T-cell (primary cell): ENCODE data around the gene DPM1. TPM values are rescaled to one million over a fixed set of nuclear protein-coding genes. Genes with fewer than 3 reads are reported as not detected.
A peak's percentile ranks its signal among the peaks of the same experiment; 100 is the strongest.

Source experiments
- ATAC-seq, 4 experiments: fragments of 200-7000 bp in 3 of 4; fragments of 150-1000 bp in 1 of 4; cut with Tn5 transposase; replicated peaks in 1 of 4; 1 replicate in 3 of 4; 2 replicates in 1 of 4; pipeline ENCODE4 v1.10.0; 2021; ENCODE audit warnings: moderate library complexity in 3 of 4, mild to moderate bottlenecking in 2 of 4, moderate number of reproducible peaks in 1 of 4
- CTCF ChIA-PET, 2 donors: fragments of 300-600 bp; sonication (Branson Sonifier 250); formaldehyde crosslinking; loops; one replicate each; lab custom pipeline; 2022; ENCODE audit warnings: antibody characterized with exemption in 2 of 2; lab: Charles Lee
- POLR2A ChIA-PET, 2 donors: fragments of 300-600 bp; sonication (Branson Sonifier 250); formaldehyde crosslinking; loops; one replicate each; lab custom pipeline; 2022; ENCODE audit warnings: antibody characterized with exemption in 2 of 2; lab: Charles Lee
- DNase-seq, 35 experiments: peaks; one replicate each; pipeline versions ENCODE4 v3.0.0 to v3.0.0-alpha.2; 2013 to 2023
- H3K27ac ChIP-seq: one replicate; pipeline ENCODE4 v1.5.1; 2013; ENCODE audit warnings: low read length
- H3K27me3 ChIP-seq, 2 experiments: replicated peaks in 1 of 2; 1 replicate in 1 of 2; 2 replicates in 1 of 2; pipeline versions ENCODE4 v1.6.1 to v1.7.0; 2013; ENCODE audit warnings: low read length in 1 of 2, mixed read lengths in 1 of 2; ENCODE audit not compliant: control insufficient read depth in 2 of 2, insufficient read depth in 2 of 2; ENCODE audit errors: extremely low read depth in 1 of 2
- H3K36me3 ChIP-seq, 2 donors: 1 replicate in 1 of 2; 2 replicates in 1 of 2; pipeline versions ENCODE4 v1.6.1 to v1.7.0; 2013; ENCODE audit warnings: low read length in 1 of 2; ENCODE audit not compliant: control insufficient read depth in 2 of 2, insufficient read depth in 1 of 2; ENCODE audit errors: extremely low read depth in 1 of 2
- H3K4me1 ChIP-seq, 2 experiments: 1 replicate in 1 of 2; 2 replicates in 1 of 2; pipeline versions ENCODE4 v1.6.1 to v1.7.0; 2013; ENCODE audit warnings: low read length in 2 of 2, mixed read lengths in 1 of 2; ENCODE audit not compliant: insufficient read depth in 2 of 2, control insufficient read depth in 1 of 2; ENCODE audit errors: extremely low read depth in 1 of 2
- H3K4me3 ChIP-seq, 2 donors: 1 replicate in 1 of 2; 2 replicates in 1 of 2; pipeline versions ENCODE4 v1.5.1 to v1.7.0; 2013; ENCODE audit warnings: mild to moderate bottlenecking in 2 of 2, low read length in 1 of 2, moderate library complexity in 1 of 2; ENCODE audit not compliant: control insufficient read depth in 1 of 2; ENCODE audit errors: extremely low read depth in 1 of 2
- H3K9me3 ChIP-seq: 2 replicates; pipeline ENCODE4 v1.7.0; 2013
- H3K27ac Mint-ChIP-seq, 2 donors: one replicate each; pipeline ENCODE4 v1.8.0; 2020 to 2021; ENCODE audit warnings: mild to moderate bottlenecking in 2 of 2, mixed read lengths in 2 of 2
- H3K27me3 Mint-ChIP-seq, 2 donors: one replicate each; pipeline ENCODE4 v1.8.0; 2021 to 2022; ENCODE audit warnings: mixed read lengths in 2 of 2
- H3K36me3 Mint-ChIP-seq: one replicate; pipeline ENCODE4 v1.8.0; 2021; ENCODE audit warnings: mixed read lengths
- H3K4me1 Mint-ChIP-seq, 3 donors: one replicate each; pipeline ENCODE4 v1.8.0; 2020 to 2022; ENCODE audit warnings: mixed read lengths in 3 of 3, mild to moderate bottlenecking in 1 of 3
- H3K4me3 Mint-ChIP-seq, 3 donors: one replicate each; pipeline ENCODE4 v1.8.0; 2020 to 2022; ENCODE audit warnings: mild to moderate bottlenecking in 3 of 3, mixed read lengths in 3 of 3, moderate library complexity in 3 of 3
- H3K9me3 Mint-ChIP-seq, 3 donors: one replicate each; pipeline ENCODE4 v1.8.0; 2020 to 2022; ENCODE audit warnings: mixed read lengths in 3 of 3
- WGBS: methylation state at CpG from one replicate; pipeline ENCODE4 v1.1.5; 2013; ENCODE audit warnings: missing lambda C conversion rate; ENCODE audit not compliant: insufficient coverage; 5-methylcytosine and 5-hydroxymethylcytosine counted together
- total RNA-seq, 35 experiments: library from RNA in 6 of 35; stranded (reverse) in 6 of 35; fragments of 120-200 nt in 1 of 35; gene quantifications; one replicate each; pipeline versions ENCODE4 v1.2.1 to v1.2.4 and lab custom pipeline; 2013 to 2026

DPM1 gene
- total RNA-seq, 5 donors from 2014 or later (not counting 1 experiment from before 2014, with no cell fraction given), result 23.1 to 37.6 (median 33.4) TPM

DNA sequence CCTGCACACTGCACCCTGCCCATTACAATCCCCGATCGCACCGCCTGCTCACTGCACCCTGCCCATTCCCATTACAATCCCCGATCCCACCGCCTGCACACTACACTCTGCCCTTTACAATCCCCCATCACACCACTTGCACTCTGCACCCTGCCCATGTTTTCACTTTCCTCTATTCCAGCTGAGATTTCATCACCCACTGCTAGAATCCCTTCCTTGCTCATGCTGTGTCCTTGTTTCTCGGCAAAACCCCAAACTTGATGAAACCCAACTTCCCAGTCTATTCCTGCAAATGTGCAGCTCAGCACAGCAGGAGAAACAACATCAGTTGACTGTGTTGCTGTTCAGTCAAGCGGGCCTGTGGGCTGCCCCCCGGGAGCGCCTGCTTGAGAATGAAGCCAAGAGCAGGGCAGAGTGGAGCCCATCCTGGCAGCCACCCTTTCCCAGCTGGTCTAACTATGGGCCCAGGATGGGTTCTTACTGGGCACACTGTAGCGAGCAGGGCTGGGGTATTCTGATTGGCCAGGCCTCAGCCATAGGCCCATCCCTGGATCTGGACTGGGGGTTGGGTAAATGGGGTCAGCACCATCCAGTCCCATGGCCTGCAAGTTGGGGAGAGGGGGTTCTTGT, 17.5 kb upstream of the DPM1 start:
- no peaks in the 10 kb centered on the region for H3K36me3 Mint-ChIP-seq
- Histone ChIP-seq H3K9me3 (no peaks in the 10 kb centered on the region), H3K36me3 (no peaks in the 10 kb centered on the region), H3K27me3 (peaks cover 0 to 27% of the 10 kb centered on the region in 2 experiments), H3K4me1 (no peaks in the 10 kb centered on the region), H3K27ac (no peak overlapping the region), H3K4me3 (no peak overlapping the region)
- ChIA-PET POLR2A (no interaction called here), CTCF (no interaction called here)
- DNase-seq (no peak), ATAC-seq (no peak)
- H3K27ac Mint-ChIP-seq, result no peak overlapping the region
- H3K9me3 Mint-ChIP-seq, result no peaks in the 10 kb centered on the region
- 94% methylated on average over 10 of the region's 10 CpGs for WGBS
- no peak overlapping the region for H3K4me3 Mint-ChIP-seq
- H3K4me1 Mint-ChIP-seq, result peaks cover 0 to 4% (median 2%) of the 10 kb centered on the region in 3 donors
- peaks cover 35 to 41% of the 10 kb centered on the region in 2 donors for H3K27me3 Mint-ChIP-seq

DNA sequence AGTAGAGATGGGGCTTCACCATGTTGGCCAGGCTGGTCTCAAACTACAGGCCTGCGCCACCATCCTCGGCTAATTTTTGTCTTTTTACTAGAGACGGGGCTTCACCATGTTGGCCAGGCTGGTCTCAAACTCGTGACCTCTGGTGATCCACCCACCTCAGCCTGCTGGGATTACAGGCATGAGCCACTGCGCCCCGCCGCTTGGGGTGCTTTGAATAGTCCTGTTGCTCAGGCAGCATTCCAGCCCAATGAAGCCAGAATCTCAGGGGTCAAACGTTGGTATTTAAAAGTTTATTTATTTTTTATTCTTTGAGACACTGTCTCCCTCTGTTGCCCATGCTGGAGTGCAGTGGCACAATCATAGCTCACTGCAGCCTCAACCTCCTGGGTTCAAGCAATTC, 11.6 kb upstream of the DPM1 start:
- Mint-ChIP-seq H3K4me3 (no peak overlapping the region), H3K27ac (no peak overlapping the region), H3K4me1 (no peaks in the 10 kb centered on the region), H3K9me3 (no peaks in the 10 kb centered on the region), H3K36me3 (no peaks in the 10 kb centered on the region), H3K27me3 (peaks cover 4 to 8% of the 10 kb centered on the region in 2 donors)
- DNase-seq (no peak), ATAC-seq (no peak)
- ChIA-PET POLR2A (no interaction called here), CTCF (no interaction called here)
- Histone ChIP-seq H3K9me3 (no peaks in the 10 kb centered on the region), H3K27ac (no peak overlapping the region), H3K36me3 (no peaks in the 10 kb centered on the region), H3K4me3 (no peak overlapping the region), H3K4me1 (no peaks in the 10 kb centered on the region), H3K27me3 (peaks cover 0 to 10% of the 10 kb centered on the region in 2 experiments)
- 81% methylated on average over 5 of the region's 8 CpGs for WGBS

DNA sequence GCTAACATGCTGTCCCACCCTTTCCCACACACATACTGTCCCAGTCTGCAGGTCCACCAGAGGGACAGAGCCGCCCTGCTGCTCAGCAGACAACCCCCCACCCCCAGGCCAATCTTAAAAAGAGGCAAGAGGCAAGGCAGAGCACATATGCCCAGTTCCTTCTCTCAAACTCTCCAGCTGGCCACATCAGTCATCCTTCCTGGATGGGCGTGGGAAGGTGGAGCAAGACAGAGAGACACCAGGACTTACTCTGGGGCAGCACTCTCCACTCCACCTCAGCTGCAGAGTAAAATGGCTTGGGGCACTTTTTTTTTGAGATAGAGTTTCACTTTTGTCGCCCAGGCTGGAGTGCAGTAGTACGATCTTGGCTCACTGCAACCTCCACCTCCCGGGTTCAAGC, 11.1 kb upstream of the DPM1 start:
- H3K4me1 ChIP-seq, result no peaks in the 10 kb centered on the region
- Mint-ChIP-seq H3K27me3 (peaks cover 3 to 8% of the 10 kb centered on the region in 2 donors), H3K36me3 (no peaks in the 10 kb centered on the region), H3K9me3 (no peaks in the 10 kb centered on the region), H3K4me1 (no peaks in the 10 kb centered on the region), H3K4me3 (no peak overlapping the region), H3K27ac (no peak overlapping the region)
- peaks cover 0 to 10% of the 10 kb centered on the region in 2 experiments for H3K27me3 ChIP-seq
- ChIA-PET CTCF (no interaction called here), POLR2A (no interaction called here)
- WGBS, result no CpG with 5 or more reads among the region's 5 CpGs
- no peak overlapping the region for H3K4me3 ChIP-seq
- no peak overlapping the region for H3K27ac ChIP-seq
- no peaks in the 10 kb centered on the region for H3K36me3 ChIP-seq
- ATAC-seq (no peak), DNase-seq (peak in 1 of 35 experiments; percentile 8)
- H3K9me3 ChIP-seq, result no peaks in the 10 kb centered on the region

DNA sequence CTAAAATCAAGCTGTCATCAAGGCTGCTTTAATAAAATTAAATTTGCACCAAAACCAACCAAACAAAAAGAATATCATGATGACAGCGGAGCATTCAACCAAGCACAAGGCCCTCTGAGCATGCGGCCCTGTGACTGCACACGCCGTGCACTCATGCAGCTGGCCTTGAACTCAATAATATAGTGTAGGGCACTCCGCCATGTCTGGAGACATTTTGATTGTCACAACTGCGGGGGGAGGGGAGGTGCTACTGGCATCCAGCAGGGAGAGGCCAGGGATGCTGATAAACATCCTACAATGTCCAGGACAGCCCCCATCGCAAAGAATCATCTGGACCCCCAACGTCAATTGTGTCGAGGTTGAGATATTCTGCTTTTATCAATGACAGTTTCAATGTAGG, 10.0 kb upstream of the DPM1 start:
- Histone ChIP-seq H3K4me3 (no peak overlapping the region), H3K9me3 (no peaks in the 10 kb centered on the region), H3K27me3 (peaks cover 0 to 7% of the 10 kb centered on the region in 2 experiments), H3K36me3 (no peaks in the 10 kb centered on the region), H3K4me1 (no peaks in the 10 kb centered on the region), H3K27ac (no peak overlapping the region)
- no peak for ATAC-seq
- POLR2A ChIA-PET, result no interaction called here
- WGBS, result no CpG with 5 or more reads among the region's 9 CpGs
- CTCF ChIA-PET, result no interaction called here
- H3K27me3 Mint-ChIP-seq, result peaks cover 2 to 5% of the 10 kb centered on the region in 2 donors
- no peaks in the 10 kb centered on the region for H3K9me3 Mint-ChIP-seq
- no peak overlapping the region for H3K27ac Mint-ChIP-seq
- H3K36me3 Mint-ChIP-seq, result no peaks in the 10 kb centered on the region
- peaks cover 0 to 1% (median 0%) of the 10 kb centered on the region in 3 donors for H3K4me1 Mint-ChIP-seq
- no peak overlapping the region for H3K4me3 Mint-ChIP-seq
- DNase-seq, result peak in 1 of 35 experiments; percentile 11

DNA sequence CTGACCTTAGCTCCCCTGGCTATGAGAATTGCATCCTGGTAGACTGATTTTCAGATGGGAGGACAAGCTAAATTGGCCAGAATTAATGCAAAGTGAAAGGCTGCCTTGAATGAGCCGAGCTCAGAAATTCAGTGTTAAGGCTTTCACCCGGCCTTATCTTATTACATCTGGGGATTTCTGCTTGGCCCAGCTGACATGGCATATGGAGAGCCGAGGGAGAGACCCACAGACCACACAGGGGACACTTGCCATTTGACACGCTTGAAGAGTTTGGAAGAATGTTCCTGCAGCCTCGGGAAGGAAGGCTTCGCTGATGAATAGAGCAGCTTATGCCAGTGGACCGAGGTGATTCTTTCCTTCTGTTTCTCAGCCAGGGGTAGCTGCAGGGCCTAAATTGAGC, 9.3 kb upstream of the DPM1 start:
- Mint-ChIP-seq H3K36me3 (no peaks in the 10 kb centered on the region), H3K27ac (no peak overlapping the region), H3K27me3 (no peaks in the 10 kb centered on the region), H3K4me3 (no peak overlapping the region), H3K4me1 (peaks cover 0 to 3% (median 0%) of the 10 kb centered on the region in 3 donors), H3K9me3 (no peaks in the 10 kb centered on the region)
- Histone ChIP-seq H3K4me1 (no peaks in the 10 kb centered on the region), H3K9me3 (no peaks in the 10 kb centered on the region), H3K27me3 (peaks cover 0 to 7% of the 10 kb centered on the region in 2 experiments), H3K27ac (no peak overlapping the region), H3K36me3 (no peaks in the 10 kb centered on the region), H3K4me3 (no peak overlapping the region)
- WGBS, result 51% methylated on average over 6 of the region's 7 CpGs
- POLR2A ChIA-PET, result no interaction called here
- CTCF ChIA-PET, result interaction anchor here (0.7 to 0.9 kb wide), 3 partner anchors 39 to 762 kb away, joined by 4 to 5 read pairs (median 4); no protein-coding TSS in a partner anchor
- no peak for DNase-seq
- no peak for ATAC-seq

DNA sequence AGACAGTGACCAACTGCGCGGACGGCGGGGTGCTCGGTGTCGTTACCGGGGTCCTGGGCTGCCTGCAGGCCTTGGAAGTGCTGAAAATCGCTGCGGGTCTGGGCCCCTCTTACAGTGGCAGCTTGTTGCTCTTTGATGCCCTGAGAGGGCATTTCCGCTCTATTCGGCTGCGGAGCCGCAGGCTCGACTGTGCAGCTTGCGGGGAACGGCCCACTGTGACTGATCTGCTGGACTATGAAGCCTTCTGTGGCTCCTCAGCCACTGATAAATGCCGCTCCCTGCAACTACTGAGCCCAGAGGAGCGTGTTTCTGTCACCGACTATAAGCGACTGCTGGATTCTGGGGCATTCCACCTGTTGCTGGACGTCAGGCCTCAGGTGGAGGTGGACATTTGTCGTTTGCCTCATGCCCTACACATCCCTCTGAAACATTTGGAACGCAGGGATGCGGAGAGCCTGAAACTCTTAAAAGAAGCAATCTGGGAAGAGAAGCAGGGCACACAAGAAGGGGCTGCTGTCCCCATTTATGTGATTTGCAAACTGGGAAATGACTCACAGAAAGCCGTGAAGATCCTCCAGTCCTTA, 1.3 kb upstream of the DPM1 start:
- Mint-ChIP-seq H3K36me3 (peaks cover 12% of the 10 kb centered on the region), H3K9me3 (no peaks in the 10 kb centered on the region), H3K4me3 (peak overlapping the region; percentile 94 to 96 (median 95)), H3K27me3 (no peaks in the 10 kb centered on the region), H3K27ac (peak overlapping the region in 1 of 2 donors; percentile 99), H3K4me1 (peaks cover 60 to 62% (median 61%) of the 10 kb centered on the region in 3 donors)
- WGBS, result 74% methylated on average over 22 of the region's 25 CpGs
- H3K9me3 ChIP-seq, result no peaks in the 10 kb centered on the region
- H3K36me3 ChIP-seq, result peaks cover 0 to 2% of the 10 kb centered on the region in 2 donors
- CTCF ChIA-PET, result interaction anchor here in 1 of 2 donors (0.6 to 2.1 kb wide), 2 partner anchors 29 kb away, joined by 3 to 33 read pairs; partner anchors contain the start of gene ADNP
- H3K27ac ChIP-seq, result peak overlapping the region; percentile 95
- POLR2A ChIA-PET, result interaction anchor here in 1 of 2 donors (2.3 kb wide), 1 partner anchor 30 kb away, joined by 12 read pairs; no protein-coding TSS in a partner anchor
- DNase-seq, result no peak
- ATAC-seq, result no peak
- no peaks in the 10 kb centered on the region for H3K27me3 ChIP-seq
- peaks cover 23 to 24% of the 10 kb centered on the region in 2 experiments for H3K4me1 ChIP-seq
- H3K4me3 ChIP-seq, result peak overlapping the region; percentile 91 to 95
